GM23338 (cell line): ENCODE data around the gene SPINT2.

ENCODE experiments used
- CREB1 ChIP-seq: fragments of 250-450 bp; sonication (Bioruptor Pico); IDR thresholded peaks from 2 replicates; pipeline ENCODE4 v1.5.0; 2020; ENCODE audit warnings: low read depth, mild to moderate bottlenecking, moderate library complexity
- CTCF ChIP-seq, 2 experiments: fragments of 200-600 bp in 1 of 2; sonication (generic) in 1 of 2; conservative IDR thresholded peaks; 2 replicates each; pipeline versions ENCODE4 v1.5.1 to v1.6.1; 2016 to 2017; ENCODE audit warnings: antibody characterized with exemption in 2 of 2, low read depth in 2 of 2, mild to moderate bottlenecking in 2 of 2, moderate library complexity in 1 of 2
- ETS1 ChIP-seq: IDR thresholded peaks from 2 replicates; pipeline ENCODE4 v1.6.1; 2016; ENCODE audit warnings: antibody characterized with exemption
- EZH2 ChIP-seq: fragments of 200-600 bp; sonication (generic); IDR thresholded peaks from one replicate; pipeline ENCODE4 v1.8.0; 2017; ENCODE audit warnings: antibody characterized with exemption, mild to moderate bottlenecking, low read depth; ENCODE audit not compliant: unreplicated experiment
- EZH2phosphoT487 ChIP-seq: fragments of 200-600 bp; sonication (generic); IDR thresholded peaks from one replicate; pipeline ENCODE4 v1.8.1; 2018; ENCODE audit warnings: antibody characterized with exemption; ENCODE audit not compliant: unreplicated experiment
- JUNB ChIP-seq: IDR thresholded peaks from one replicate; pipeline ENCODE4 v1.6.1; 2016; ENCODE audit warnings: antibody characterized with exemption; ENCODE audit not compliant: unreplicated experiment
- NANOG ChIP-seq: IDR thresholded peaks from 2 replicates; pipeline ENCODE4 v1.6.1; 2016; ENCODE audit warnings: antibody characterized with exemption, borderline replicate concordance
- POLR2AphosphoS5 ChIP-seq: IDR thresholded peaks from 2 replicates; pipeline ENCODE4 v1.6.1; 2016; ENCODE audit warnings: antibody characterized with exemption, low read depth
- STAT1 ChIP-seq: IDR thresholded peaks from one replicate; pipeline ENCODE4 v1.6.1; 2016; ENCODE audit warnings: antibody characterized with exemption; ENCODE audit not compliant: unreplicated experiment
- ZNF114 ChIP-seq: fragments of 250-450 bp; sonication (Bioruptor Pico); IDR thresholded peaks from 2 replicates; pipeline ENCODE4 v1.5.0; 2020; ENCODE audit warnings: mild to moderate bottlenecking, moderate library complexity
- ZNF331 ChIP-seq: fragments of 250-450 bp; sonication (Bioruptor Pico); IDR thresholded peaks from 2 replicates; pipeline ENCODE4 v1.5.0; 2020; ENCODE audit warnings: low read depth, mild to moderate bottlenecking, moderate library complexity
- TF ChIP-seq, protein P1 (sequence below): IDR thresholded peaks from one replicate; pipeline ENCODE4 v1.6.1; 2018; ENCODE audit warnings: antibody characterized with exemption; ENCODE audit not compliant: unreplicated experiment
- TF ChIP-seq, protein P2 (sequence below): fragments of 250-450 bp; sonication (Bioruptor Pico); IDR thresholded peaks from 2 replicates; pipeline ENCODE4 v1.5.0; 2020; ENCODE audit warnings: mild to moderate bottlenecking, moderate library complexity

GRCh38 chr19:38245826-38246498 lies 18.4 kb upstream of the SPINT2 start:
- no peak for TF ChIP-seq CTCF (conservative IDR thresholded peaks at IDR 0.05; ENCODE audit: low read depth in 2 of 2)
- no peak for TF ChIP-seq POLR2AphosphoS5
- TF ChIP-seq EZH2, result no peak
- TF ChIP-seq EZH2phosphoT487, result no peak
- no peak for TF ChIP-seq CREB1 (CRISPR knock-in tag)
- TF ChIP-seq JUNB, result no peak
- TF ChIP-seq, protein P1, sequence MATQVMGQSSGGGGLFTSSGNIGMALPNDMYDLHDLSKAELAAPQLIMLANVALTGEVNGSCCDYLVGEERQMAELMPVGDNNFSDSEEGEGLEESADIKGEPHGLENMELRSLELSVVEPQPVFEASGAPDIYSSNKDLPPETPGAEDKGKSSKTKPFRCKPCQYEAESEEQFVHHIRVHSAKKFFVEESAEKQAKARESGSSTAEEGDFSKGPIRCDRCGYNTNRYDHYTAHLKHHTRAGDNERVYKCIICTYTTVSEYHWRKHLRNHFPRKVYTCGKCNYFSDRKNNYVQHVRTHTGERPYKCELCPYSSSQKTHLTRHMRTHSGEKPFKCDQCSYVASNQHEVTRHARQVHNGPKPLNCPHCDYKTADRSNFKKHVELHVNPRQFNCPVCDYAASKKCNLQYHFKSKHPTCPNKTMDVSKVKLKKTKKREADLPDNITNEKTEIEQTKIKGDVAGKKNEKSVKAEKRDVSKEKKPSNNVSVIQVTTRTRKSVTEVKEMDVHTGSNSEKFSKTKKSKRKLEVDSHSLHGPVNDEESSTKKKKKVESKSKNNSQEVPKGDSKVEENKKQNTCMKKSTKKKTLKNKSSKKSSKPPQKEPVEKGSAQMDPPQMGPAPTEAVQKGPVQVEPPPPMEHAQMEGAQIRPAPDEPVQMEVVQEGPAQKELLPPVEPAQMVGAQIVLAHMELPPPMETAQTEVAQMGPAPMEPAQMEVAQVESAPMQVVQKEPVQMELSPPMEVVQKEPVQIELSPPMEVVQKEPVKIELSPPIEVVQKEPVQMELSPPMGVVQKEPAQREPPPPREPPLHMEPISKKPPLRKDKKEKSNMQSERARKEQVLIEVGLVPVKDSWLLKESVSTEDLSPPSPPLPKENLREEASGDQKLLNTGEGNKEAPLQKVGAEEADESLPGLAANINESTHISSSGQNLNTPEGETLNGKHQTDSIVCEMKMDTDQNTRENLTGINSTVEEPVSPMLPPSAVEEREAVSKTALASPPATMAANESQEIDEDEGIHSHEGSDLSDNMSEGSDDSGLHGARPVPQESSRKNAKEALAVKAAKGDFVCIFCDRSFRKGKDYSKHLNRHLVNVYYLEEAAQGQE, result no peak
- no peak for TF ChIP-seq ZNF114 (CRISPR knock-in tag)
- TF ChIP-seq ETS1, result no peak
- TF ChIP-seq STAT1, result no peak
- TF ChIP-seq NANOG, result no peak
- no peak for TF ChIP-seq ZNF331
- TF ChIP-seq, protein P2, sequence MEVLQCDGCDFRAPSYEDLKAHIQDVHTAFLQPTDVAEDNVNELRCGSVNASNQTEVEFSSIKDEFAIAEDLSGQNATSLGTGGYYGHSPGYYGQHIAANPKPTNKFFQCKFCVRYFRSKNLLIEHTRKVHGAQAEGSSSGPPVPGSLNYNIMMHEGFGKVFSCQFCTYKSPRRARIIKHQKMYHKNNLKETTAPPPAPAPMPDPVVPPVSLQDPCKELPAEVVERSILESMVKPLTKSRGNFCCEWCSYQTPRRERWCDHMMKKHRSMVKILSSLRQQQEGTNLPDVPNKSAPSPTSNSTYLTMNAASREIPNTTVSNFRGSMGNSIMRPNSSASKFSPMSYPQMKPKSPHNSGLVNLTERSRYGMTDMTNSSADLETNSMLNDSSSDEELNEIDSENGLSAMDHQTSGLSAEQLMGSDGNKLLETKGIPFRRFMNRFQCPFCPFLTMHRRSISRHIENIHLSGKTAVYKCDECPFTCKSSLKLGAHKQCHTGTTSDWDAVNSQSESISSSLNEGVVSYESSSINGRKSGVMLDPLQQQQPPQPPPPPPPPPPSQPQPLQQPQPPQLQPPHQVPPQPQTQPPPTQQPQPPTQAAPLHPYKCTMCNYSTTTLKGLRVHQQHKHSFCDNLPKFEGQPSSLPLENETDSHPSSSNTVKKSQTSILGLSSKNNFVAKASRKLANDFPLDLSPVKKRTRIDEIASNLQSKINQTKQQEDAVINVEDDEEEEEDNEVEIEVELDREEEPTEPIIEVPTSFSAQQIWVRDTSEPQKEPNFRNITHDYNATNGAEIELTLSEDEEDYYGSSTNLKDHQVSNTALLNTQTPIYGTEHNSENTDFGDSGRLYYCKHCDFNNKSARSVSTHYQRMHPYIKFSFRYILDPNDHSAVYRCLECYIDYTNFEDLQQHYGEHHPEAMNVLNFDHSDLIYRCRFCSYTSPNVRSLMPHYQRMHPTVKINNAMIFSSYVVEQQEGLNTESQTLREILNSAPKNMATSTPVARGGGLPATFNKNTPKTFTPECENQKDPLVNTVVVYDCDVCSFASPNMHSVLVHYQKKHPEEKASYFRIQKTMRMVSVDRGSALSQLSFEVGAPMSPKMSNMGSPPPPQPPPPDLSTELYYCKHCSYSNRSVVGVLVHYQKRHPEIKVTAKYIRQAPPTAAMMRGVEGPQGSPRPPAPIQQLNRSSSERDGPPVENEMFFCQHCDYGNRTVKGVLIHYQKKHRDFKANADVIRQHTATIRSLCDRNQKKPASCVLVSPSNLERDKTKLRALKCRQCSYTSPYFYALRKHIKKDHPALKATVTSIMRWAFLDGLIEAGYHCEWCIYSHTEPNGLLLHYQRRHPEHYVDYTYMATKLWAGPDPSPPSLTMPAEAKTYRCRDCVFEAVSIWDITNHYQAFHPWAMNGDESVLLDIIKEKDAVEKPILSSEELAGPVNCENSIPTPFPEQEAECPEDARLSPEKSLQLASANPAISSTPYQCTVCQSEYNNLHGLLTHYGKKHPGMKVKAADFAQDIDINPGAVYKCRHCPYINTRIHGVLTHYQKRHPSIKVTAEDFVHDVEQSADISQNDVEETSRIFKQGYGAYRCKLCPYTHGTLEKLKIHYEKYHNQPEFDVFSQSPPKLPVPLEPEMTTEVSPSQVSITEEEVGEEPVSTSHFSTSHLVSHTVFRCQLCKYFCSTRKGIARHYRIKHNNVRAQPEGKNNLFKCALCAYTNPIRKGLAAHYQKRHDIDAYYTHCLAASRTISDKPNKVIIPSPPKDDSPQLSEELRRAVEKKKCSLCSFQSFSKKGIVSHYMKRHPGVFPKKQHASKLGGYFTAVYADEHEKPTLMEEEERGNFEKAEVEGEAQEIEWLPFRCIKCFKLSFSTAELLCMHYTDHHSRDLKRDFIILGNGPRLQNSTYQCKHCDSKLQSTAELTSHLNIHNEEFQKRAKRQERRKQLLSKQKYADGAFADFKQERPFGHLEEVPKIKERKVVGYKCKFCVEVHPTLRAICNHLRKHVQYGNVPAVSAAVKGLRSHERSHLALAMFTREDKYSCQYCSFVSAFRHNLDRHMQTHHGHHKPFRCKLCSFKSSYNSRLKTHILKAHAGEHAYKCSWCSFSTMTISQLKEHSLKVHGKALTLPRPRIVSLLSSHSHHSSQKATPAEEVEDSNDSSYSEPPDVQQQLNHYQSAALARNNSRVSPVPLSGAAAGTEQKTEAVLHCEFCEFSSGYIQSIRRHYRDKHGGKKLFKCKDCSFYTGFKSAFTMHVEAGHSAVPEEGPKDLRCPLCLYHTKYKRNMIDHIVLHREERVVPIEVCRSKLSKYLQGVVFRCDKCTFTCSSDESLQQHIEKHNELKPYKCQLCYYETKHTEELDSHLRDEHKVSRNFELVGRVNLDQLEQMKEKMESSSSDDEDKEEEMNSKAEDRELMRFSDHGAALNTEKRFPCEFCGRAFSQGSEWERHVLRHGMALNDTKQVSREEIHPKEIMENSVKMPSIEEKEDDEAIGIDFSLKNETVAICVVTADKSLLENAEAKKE (CRISPR knock-in tag), result no peak
